ENCODE data around the gene SRCIN1. TPM values are rescaled to one million over a fixed set of nuclear protein-coding genes. Genes with fewer than 3 reads are reported as not detected.
A peak's percentile ranks its signal among the peaks of the same experiment; 100 is the strongest.

SRCIN1 gene
- total and polyA plus RNA-seq, 4 donors = 0.05 to 5.3 (median 2.7) TPM

- Histone ChIP-seq H3K27ac (ENCODE audit: low read depth in 1 of 2, low read length in 2 of 2) (no peak overlapping the region), H3K9ac (ENCODE audit: low read depth in 1 of 2, low read length in 2 of 2) (no peak overlapping the region), H3K36me3 (ENCODE audit: control insufficient read depth in 4 of 4, insufficient read depth in 3 of 4, low read depth in 1 of 4, low read length in 3 of 4) (no peaks in the 10 kb centered on the region), H3K9me3 (ENCODE audit: control insufficient read depth in 4 of 4, low read length in 3 of 4) (no peaks in the 10 kb centered on the region), H3K27me3 (ENCODE audit: control insufficient read depth in 4 of 4, insufficient read depth in 4 of 4, low read length in 3 of 4) (no peaks in the 10 kb centered on the region), H3K4me1 (ENCODE audit: control insufficient read depth in 4 of 4, insufficient read depth in 4 of 4, low read length in 3 of 4) (peaks cover 4 to 14% (median 8%) of the 10 kb centered on the region in 4 donors), H3K4me3 (ENCODE audit: low read depth in 1 of 3, low read length in 3 of 3) (peak overlapping the region in 1 of 3 donors; percentile 29)
- DNase-seq (ENCODE audit: low spot score) = no peak
- 40% methylated on average over 39 of the region's 39 CpGs for WGBS
- no peak for TF ChIP-seq EGR1 (IDR thresholded peaks at IDR 0.05; ENCODE audit: low read depth in 2 of 2)
Measured at GRCh38 chr17:38571833-38572668, 33.7 kb downstream of the SRCIN1 start.

DNA sequence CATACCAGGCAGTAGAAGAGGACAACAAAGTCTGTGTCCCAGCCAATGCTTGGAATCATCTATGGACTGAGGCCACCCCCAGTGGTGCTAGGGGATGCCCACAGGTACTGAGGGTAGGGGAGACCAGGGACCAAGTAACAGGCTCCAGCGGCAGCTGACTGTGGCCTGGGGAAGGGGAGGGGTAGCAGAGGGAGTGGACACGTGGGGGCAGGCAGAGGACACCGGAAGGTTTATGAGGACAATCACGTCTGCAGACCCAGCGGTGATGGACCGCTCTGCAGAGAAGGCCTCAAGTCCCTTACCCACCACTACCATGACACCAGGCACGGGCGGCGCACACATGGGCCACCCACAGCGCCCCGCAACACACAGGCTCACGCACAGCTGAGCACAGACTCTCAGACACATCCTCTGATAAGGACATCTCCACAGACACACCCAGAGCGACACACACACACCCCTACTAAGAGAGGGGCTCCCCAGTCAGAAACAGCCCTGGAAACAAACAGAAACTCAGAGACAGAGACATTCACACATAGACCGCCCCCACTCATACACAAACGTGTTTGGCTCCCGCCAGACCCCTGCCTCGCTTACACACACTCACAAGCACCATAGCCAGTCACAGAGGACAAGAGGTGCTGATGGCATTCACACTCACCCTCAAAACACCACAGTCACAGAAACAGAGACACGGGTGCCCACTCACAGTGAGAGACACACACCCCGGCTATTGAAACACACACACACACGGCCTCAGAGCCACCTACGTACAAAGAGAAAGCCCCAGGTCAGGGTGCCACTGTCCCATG, 35.8 kb downstream of the SRCIN1 start:
- Histone ChIP-seq H3K27me3 (ENCODE audit: control insufficient read depth in 4 of 4, insufficient read depth in 4 of 4, low read length in 3 of 4) (no peaks in the 10 kb centered on the region), H3K36me3 (ENCODE audit: control insufficient read depth in 4 of 4, insufficient read depth in 3 of 4, low read depth in 1 of 4, low read length in 3 of 4) (no peaks in the 10 kb centered on the region), H3K9ac (ENCODE audit: low read depth in 1 of 2, low read length in 2 of 2) (no peak overlapping the region), H3K4me3 (ENCODE audit: low read depth in 1 of 3, low read length in 3 of 3) (no peak overlapping the region), H3K27ac (ENCODE audit: low read depth in 1 of 2, low read length in 2 of 2) (no peak overlapping the region), H3K9me3 (ENCODE audit: control insufficient read depth in 4 of 4, low read length in 3 of 4) (no peaks in the 10 kb centered on the region), H3K4me1 (ENCODE audit: control insufficient read depth in 4 of 4, insufficient read depth in 4 of 4, low read length in 3 of 4) (peaks cover 4 to 14% (median 8%) of the 10 kb centered on the region in 4 donors)
- no peak for DNase-seq (ENCODE audit: low spot score)
- TF ChIP-seq HNF4A (conservative IDR thresholded peaks at IDR 0.05) (no peak), ATF3 (IDR thresholded peaks at IDR 0.05) (no peak), FOXA2 (IDR thresholded peaks at IDR 0.05) (no peak), JUND (IDR thresholded peaks at IDR 0.05) (no peak), TAF1 (conservative IDR thresholded peaks at IDR 0.05) (no peak), NR2F2 (IDR thresholded peaks at IDR 0.05) (no peak), HNF4G (IDR thresholded peaks at IDR 0.05) (no peak), EGR1 (IDR thresholded peaks at IDR 0.05; ENCODE audit: low read depth in 2 of 2) (no peak), RAD21 (IDR thresholded peaks at IDR 0.05) (no peak), FOXA1 (IDR thresholded peaks at IDR 0.05) (no peak), GABPA (IDR thresholded peaks at IDR 0.05 in 1 of 2, conservative IDR thresholded peaks at IDR 0.05 in 1 of 2) (no peak)
- TF ChIP-seq, protein P1, sequence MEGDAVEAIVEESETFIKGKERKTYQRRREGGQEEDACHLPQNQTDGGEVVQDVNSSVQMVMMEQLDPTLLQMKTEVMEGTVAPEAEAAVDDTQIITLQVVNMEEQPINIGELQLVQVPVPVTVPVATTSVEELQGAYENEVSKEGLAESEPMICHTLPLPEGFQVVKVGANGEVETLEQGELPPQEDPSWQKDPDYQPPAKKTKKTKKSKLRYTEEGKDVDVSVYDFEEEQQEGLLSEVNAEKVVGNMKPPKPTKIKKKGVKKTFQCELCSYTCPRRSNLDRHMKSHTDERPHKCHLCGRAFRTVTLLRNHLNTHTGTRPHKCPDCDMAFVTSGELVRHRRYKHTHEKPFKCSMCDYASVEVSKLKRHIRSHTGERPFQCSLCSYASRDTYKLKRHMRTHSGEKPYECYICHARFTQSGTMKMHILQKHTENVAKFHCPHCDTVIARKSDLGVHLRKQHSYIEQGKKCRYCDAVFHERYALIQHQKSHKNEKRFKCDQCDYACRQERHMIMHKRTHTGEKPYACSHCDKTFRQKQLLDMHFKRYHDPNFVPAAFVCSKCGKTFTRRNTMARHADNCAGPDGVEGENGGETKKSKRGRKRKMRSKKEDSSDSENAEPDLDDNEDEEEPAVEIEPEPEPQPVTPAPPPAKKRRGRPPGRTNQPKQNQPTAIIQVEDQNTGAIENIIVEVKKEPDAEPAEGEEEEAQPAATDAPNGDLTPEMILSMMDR (IDR thresholded peaks at IDR 0.05; ENCODE audit: low read depth, low read length, missing input control) = no peak
- 89% methylated on average over 21 of the region's 21 CpGs for WGBS

GRCh38 chr17:38568845-38569510, 36.8 kb downstream of the SRCIN1 start:
- DNase-seq (ENCODE audit: low spot score) = no peak
- H3K9me3 ChIP-seq (ENCODE audit: control insufficient read depth in 4 of 4, low read length in 3 of 4) = no peaks in the 10 kb centered on the region
- no peak overlapping the region for H3K4me3 ChIP-seq (ENCODE audit: low read depth in 1 of 3, low read length in 3 of 3)
- WGBS = 90% methylated on average over 9 of the region's 9 CpGs
- no peak overlapping the region for H3K9ac ChIP-seq (ENCODE audit: low read depth in 1 of 2, low read length in 2 of 2)
- H3K27me3 ChIP-seq (ENCODE audit: control insufficient read depth in 4 of 4, insufficient read depth in 4 of 4, low read length in 3 of 4) = no peaks in the 10 kb centered on the region
- TF ChIP-seq EGR1 (IDR thresholded peaks at IDR 0.05; ENCODE audit: low read depth in 2 of 2) = no peak
- no peak for TF ChIP-seq YY1 (IDR thresholded peaks at IDR 0.05)
- TF ChIP-seq, protein P1 (IDR thresholded peaks at IDR 0.05; ENCODE audit: low read depth, low read length, missing input control) = no peak
- no peaks in the 10 kb centered on the region for H3K36me3 ChIP-seq (ENCODE audit: control insufficient read depth in 4 of 4, insufficient read depth in 3 of 4, low read depth in 1 of 4, low read length in 3 of 4)
- H3K27ac ChIP-seq (ENCODE audit: low read depth in 1 of 2, low read length in 2 of 2) = no peak overlapping the region
- H3K4me1 ChIP-seq (ENCODE audit: control insufficient read depth in 4 of 4, insufficient read depth in 4 of 4, low read length in 3 of 4) = peaks cover 4 to 14% (median 8%) of the 10 kb centered on the region in 4 donors
